ENCODE data around the gene MYH10.
"Not testable (repeated sequence)": the region's sequence is repeated elsewhere in the genome, so short reads cannot be mapped to it uniquely, and the experiment has no call there.

Gene MYH10

GRCh38 chr17:8630227-8630801, at the start of gene MYH10:
Gene MYH10 (minus strand): TSS chr17:8630725. CDS start chr17:8623246, 7,479 bp downstream.
- DNase-seq, result no peak

GRCh38 chr17:8679126-8679525, 48.6 kb upstream of the MYH10 start:
- no peak for DNase-seq

- DNase-seq, result no peak
Observed at GRCh38 chr17:8675306-8675705, 44.8 kb upstream of the MYH10 start.

GRCh38 chr17:8674344-8675305, 44.1 kb upstream of the MYH10 start:
- DNase-seq, result no peak

DNA sequence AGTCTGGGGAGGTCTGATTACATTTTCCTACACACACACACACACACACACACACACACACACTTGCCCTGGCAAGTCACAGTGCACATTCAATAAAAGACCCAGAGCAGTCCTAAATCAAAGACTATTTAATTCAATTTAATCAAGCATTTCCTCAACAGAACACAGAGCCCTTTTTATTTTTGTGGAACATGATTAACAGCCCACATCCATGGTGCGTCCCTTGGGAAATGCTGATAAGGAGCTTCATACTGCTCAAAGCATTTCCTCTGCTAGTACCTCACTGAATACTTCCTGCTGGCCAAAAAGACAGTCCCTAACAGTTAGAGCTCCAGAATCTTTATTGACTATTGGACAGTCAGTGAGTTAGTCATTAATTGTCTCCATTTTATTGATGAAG, 43.1 kb upstream of the MYH10 start:
- DNase-seq, result no peak

- no peak for DNase-seq
Observed at GRCh38 chr17:8672326-8672725, 41.8 kb upstream of the MYH10 start.

DNA sequence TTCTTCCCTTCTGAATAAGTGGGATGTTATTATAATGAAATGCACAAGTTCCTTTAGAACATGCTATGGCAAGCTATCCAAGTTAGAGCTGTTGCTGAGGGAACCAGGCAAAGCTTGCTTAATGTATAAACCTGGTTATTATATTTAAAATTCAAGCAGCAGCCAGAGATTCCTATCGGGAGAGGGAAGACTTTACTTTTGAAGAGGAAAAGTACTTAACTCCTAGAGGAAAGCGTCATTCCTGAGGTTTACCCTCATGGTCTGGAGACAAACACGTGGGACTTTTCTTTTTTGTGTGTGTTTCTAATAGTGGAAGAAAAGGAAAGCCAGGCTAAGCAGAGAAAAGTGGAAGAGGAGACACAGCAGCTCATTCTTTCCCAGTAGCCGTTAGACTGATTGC, 39.9 kb upstream of the MYH10 start:
- DNase-seq, result no peak

DNA sequence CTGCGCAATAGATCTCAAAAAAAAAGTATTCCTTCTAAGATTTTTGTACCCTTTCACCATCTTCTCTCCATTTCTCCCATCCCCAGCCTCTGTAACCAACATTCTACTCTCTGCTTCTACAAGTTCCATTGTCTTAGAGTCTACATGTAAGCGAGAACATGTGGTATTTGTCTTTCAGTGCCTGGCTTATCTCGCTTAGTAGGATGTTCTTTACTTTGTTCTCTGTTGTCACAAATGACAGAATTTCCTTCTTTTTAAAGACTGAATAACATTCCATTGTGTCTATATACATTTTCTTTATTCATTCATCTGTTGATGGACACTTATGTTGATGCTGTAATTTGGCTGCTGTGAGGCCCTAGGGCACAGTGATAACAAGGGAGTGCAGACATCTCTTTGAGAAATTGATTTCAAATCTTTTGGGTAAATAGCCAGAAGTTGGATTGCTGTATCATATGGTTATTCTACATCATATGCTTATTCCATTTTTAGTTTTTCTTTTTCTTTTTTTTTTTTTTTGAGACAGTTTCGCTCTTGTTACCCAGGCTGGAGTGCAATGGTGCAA, 37.7 kb upstream of the MYH10 start:
- DNase-seq, result no peak

DNA sequence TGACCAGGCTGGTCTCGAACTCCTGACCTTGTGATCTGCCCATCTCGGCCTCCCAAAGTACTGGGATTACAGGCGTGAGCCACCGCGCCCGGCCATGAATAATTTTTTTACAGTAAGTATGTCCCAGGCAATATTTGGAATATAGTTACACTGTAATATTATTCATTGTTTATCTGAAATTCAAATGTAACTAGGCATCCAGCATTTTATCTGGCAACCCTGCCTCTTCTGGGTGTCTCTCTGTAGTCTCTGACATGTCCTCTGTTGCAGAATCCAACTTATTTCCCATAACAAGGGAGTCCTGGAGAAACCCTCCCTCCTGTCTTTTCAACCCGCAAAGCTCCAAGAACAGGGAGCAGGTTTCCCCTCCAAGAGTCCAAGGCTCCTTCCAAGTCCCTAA, 36.9 kb upstream of the MYH10 start:
- no peak for DNase-seq

DNA sequence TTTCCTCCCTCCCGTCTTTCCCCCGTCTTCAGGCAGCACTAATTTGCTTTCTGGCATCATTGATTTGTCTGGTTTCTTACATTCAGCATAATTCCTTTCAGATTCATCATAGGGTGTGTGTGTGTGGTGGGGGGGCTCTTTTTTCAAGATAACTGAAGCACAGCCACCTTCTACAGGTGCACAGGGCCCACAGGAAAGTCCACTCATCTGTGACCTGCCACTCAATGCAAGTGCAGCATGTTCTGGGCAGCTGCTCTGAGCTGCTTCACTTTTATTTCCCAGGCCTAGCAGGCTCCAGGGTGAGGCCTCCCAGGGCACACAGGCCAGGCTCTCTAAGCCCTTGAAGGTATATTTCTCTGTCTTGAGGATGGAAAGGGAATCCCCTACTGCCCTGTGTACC, 35.2 kb upstream of the MYH10 start:
- no peak for DNase-seq

DNA sequence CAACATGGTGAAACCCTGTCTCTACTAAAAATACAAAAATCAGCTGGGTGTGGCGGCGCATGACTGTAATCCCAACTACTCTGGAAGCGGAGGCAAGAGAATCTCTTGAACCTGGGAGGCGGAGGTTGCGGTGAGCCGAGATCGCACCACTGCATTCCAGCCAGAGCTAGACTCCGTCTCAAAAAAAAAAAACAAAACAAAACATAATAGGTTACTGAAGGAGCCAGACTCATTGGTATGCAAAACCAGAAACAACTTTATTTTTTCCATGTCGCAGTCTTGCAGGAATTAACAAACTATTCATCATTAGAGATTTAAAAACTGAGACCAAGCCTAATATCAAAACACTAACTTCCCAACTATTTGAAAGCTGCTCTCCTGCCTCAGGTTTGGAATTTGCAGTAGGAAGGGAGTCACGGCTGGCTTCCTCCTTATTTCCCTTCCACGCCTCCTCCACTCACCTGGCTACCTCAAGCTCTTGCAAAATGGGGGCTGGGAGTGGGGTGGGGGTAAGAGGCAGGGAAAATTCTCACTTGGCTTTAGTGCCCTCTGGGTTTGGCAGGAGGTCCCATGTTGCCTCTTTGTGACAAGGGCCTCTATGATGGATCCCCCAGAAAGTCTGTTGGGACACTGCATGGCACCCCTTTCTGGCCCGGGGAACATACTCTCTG, 34.1 kb upstream of the MYH10 start:
- DNase-seq, result no peak

GRCh38 chr17:8662973-8663372, 32.4 kb upstream of the MYH10 start:
- no peak for DNase-seq

- no peak for DNase-seq
Observed at GRCh38 chr17:8662076-8662831, 31.7 kb upstream of the MYH10 start.

DNA sequence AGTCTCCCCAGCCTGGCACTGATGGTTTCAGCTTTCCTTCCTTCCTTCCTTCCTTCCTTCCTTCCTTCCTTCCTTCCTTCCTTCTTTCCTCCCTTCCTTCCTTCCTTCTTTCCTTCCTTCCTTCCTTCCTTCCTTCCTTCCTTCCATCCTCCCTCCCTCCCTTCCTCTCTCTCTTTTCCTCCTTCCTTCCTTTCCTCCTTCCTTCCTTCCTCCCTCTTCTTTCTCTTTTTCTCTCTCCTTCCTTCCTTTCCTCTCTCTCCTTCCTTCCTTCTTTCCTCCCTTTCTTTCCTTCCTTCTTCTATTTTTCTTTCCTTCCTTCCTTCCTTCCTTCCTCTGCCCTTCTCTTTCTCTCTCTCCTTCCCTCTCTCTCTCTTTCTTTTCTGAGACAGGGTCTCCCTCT, 30.2 kb upstream of the MYH10 start:
- DNase-seq, result not testable (repeated sequence)

- DNase-seq, result no peak
Observed at GRCh38 chr17:8659758-8660410, 29.4 kb upstream of the MYH10 start.

GRCh38 chr17:8658810-8659209, 28.3 kb upstream of the MYH10 start:
- DNase-seq, result no peak

- no peak for DNase-seq
Observed at GRCh38 chr17:8656693-8657092, 26.2 kb upstream of the MYH10 start.

- no peak for DNase-seq
Observed at GRCh38 chr17:8654822-8655221, 24.3 kb upstream of the MYH10 start.

DNA sequence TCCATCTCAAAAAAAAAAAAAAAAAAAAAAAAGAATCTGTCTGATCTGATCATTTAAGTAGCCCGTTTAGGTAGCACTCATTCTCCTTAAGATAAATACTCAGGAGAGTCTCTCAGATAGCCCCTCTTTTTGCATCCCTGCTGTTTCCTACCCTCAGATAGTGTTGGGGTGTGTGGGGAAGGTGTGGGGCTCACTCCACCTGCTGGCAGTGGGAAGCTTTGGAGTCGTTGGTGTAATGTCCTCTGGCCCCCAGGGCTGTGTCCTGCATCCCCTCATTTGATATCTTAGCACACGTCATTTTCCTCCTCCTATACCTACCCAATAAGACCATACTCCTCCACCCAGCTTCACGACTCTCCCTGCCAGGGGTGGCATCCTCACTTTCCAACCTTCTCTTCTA, 20.5 kb upstream of the MYH10 start:
- no peak for DNase-seq

DNA sequence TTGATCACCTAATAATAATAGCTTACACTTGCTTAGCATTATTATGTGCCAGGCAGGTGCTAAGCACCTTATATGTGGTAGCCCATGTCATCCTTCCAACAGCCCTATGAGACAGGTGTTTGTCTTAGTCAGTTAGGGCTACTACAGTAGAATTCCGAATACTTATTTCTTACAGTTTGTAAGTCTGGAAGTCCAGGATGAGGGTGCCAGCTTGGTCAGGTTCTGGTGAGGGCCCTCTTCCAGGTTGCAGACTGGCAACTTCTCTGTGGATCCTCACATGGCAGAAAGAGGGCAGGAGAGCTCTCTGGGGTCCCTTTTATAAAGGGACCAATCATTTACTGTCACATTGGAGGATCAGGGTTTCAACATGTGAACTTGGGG, 19.6 kb upstream of the MYH10 start:
- DNase-seq, result no peak

DNA sequence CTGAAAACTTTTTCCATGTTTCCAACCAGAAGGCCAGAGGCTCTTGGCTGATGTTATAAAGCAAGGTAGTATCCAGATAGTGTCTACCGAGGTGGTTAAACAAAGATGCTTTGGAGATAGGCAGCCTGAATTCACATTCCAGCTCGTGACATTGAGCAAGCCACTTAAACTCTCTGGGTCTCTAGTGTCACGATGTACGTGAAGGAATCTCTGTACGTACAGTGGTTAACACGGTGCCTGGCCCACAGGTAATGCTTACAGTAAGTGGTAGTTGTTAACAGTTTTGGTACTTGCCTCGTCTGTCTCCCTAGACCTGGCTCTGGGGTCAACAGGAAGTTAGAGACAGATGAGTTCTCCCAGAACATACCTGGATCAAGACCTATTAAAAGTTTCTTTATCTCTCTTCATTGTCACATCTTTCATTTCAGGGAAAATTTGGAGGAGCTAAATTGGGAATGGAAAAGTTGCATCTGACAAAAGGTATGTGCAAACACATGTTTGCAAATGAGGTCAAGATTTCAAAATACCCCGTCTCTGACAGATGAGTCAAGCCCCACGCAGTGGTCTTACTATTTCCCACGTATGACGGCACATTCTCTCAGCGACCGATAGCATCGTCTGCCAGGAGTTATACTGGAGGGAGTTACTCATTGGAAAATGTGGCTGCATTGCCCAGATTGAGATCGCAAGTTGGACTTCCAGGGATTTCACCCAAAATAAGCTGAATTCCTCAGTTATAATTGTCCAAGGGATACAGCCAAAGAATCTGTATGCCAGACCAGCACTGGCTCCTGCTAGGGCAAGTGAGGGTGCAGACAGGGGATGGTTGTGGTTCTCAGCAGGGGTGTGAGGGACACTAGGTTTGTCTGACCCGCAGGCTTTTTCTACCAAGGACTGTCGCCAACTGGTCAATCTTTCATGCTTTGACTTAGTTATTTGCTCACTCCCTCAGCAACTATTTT, 18.9 kb upstream of the MYH10 start:
- DNase-seq, result no peak
